GM12878 (cell line): ENCODE measurements around the gene TCERG1L. TPM values are rescaled to one million over a fixed set of nuclear protein-coding genes. Genes with fewer than 3 reads are reported as not detected.

Experiments
- ATAC-seq: fragments of 200-7000 bp; cut with Tn5 transposase; 3 replicates; pipeline ENCODE4 v1.9.1; 2020; ENCODE audit warnings: mild to moderate bottlenecking, moderate library complexity
- BruUV-seq: library from RNA; stranded (reverse); fragments of 400-500 nt; replicated peaks from 2 replicates; lab custom pipeline; 2021; lab: Mats Ljungman, UMichigan
- CTCF ChIA-PET: fragments of 300-600 bp; sonication (Branson Sonifier 250); formaldehyde crosslinking; extraction: SDS; loops from one replicate; lab custom pipeline; 2021; ENCODE audit warnings: inconsistent platforms; lab: Yijun Ruan, JAX
- POLR2A ChIA-PET: fragments of 350-600 bp; formaldehyde crosslinking; extraction: SDS; loops from one replicate; lab custom pipeline; 2021; ENCODE audit warnings: inconsistent platforms; lab: Charles Lee
- RAD21 ChIA-PET: fragments of 300-600 bp; sonication (Branson Sonifier 250); formaldehyde crosslinking; loops from one replicate; lab custom pipeline; 2023; ENCODE audit warnings: antibody characterized with exemption; ENCODE audit not compliant: unreplicated experiment; lab: Charles Lee
- SMC1A ChIA-PET: fragments of 300-600 bp; sonication (Branson Sonifier 250); formaldehyde crosslinking; loops from one replicate; lab custom pipeline; 2023; ENCODE audit not compliant: unreplicated experiment, uncharacterized antibody; lab: Charles Lee
- DNase-seq: peaks from one replicate; pipeline ENCODE4 v3.0.0-alpha.2; 2011; ENCODE audit warnings: low read depth, low spot score
- FAIRE-seq: peaks from 3 replicates; lab custom pipeline; 2011; peaks lifted over from hg19 to GRCh38; lab: Jason Lieb, UNC
- H2AFZ ChIP-seq: 2 replicates; pipeline ENCODE4 v1.6.0; 2011; ENCODE audit warnings: low read depth, low read length, control low read depth; ENCODE audit not compliant: control insufficient read depth
- H3K27ac ChIP-seq: 2 replicates; pipeline ENCODE4 v1.5.1; 2011; ENCODE audit warnings: control low read depth; ENCODE audit not compliant: control insufficient read depth, insufficient read depth
- H3K27me3 ChIP-seq, 2 experiments: replicated peaks in 1 of 2; 2 replicates each; pipeline versions ENCODE4 v1.6.0 to v1.6.1; 2011; ENCODE audit warnings: low read length in 1 of 2; ENCODE audit not compliant: control insufficient read depth in 2 of 2, insufficient read depth in 2 of 2
- H3K36me3 ChIP-seq, 2 experiments: 2 replicates each; pipeline ENCODE4 v1.5.1; 2011; ENCODE audit warnings: low read length in 1 of 2; ENCODE audit not compliant: control insufficient read depth in 2 of 2, insufficient read depth in 2 of 2
- H3K4me1 ChIP-seq: 2 replicates; pipeline ENCODE4 v1.6.1; 2011; ENCODE audit warnings: mild to moderate bottlenecking, low read length, moderate library complexity, mixed read lengths; ENCODE audit not compliant: control insufficient read depth, insufficient read depth
- H3K4me2 ChIP-seq: 2 replicates; pipeline ENCODE4 v1.6.0; 2011; ENCODE audit warnings: control low read depth; ENCODE audit not compliant: control insufficient read depth, insufficient read depth
- H3K4me3 ChIP-seq: fragments of 200-600 bp; sonication (generic); 2 replicates; pipeline ENCODE4 v1.5.1; 2016
- H3K79me2 ChIP-seq: 2 replicates; pipeline ENCODE4 v1.6.0; 2011; ENCODE audit warnings: low read length; ENCODE audit not compliant: control insufficient read depth, insufficient read depth
- H3K9ac ChIP-seq: 2 replicates; pipeline ENCODE4 v1.8.0; 2011; ENCODE audit warnings: low read length, control low read depth, mixed read lengths; ENCODE audit not compliant: control insufficient read depth, insufficient read depth
- H3K9me3 ChIP-seq: replicated peaks from 3 replicates; pipeline ENCODE4 v1.5.1; 2011; ENCODE audit warnings: mild to moderate bottlenecking, low read length; ENCODE audit not compliant: control insufficient read depth, insufficient read depth
- H4K20me1 ChIP-seq: 2 replicates; pipeline ENCODE4 v1.6.0; 2011; ENCODE audit not compliant: control insufficient read depth, insufficient read depth
- NFYA ChIP-seq: IDR thresholded peaks from 2 replicates; pipeline ENCODE4 v1.6.1; 2011; ENCODE audit warnings: low read depth, mild to moderate bottlenecking, low read length, improper control_type of control experiment, borderline replicate concordance
- PAX5 ChIP-seq: IDR thresholded peaks from 2 replicates; pipeline ENCODE4 v1.6.1; 2011; ENCODE audit warnings: low read depth, low read length, borderline replicate concordance
- PAX8 ChIP-seq: fragments of 450-650 bp; IDR thresholded peaks from 2 replicates; pipeline ENCODE4 v1.6.1; 2017; ENCODE audit warnings: mild to moderate bottlenecking, moderate library complexity
- SRF ChIP-seq, 2 experiments: IDR thresholded peaks; 2 replicates each; pipeline ENCODE4 v1.6.1; 2011; ENCODE audit warnings: low read depth in 2 of 2, low read length in 2 of 2, mild to moderate bottlenecking in 1 of 2, moderate library complexity in 1 of 2
- SUZ12 ChIP-seq: fragments of 200-600 bp; sonication (generic); IDR thresholded peaks from one replicate; pipeline ENCODE4 v1.6.1; 2018; ENCODE audit warnings: antibody characterized with exemption, mild to moderate bottlenecking; ENCODE audit not compliant: unreplicated experiment
- WGBS: methylation state at CpG from one replicate; pipeline ENCODE4 v1.1.6; 2016; ENCODE audit warnings: low lambda C conversion rate; ENCODE audit not compliant: insufficient replicate concordance, insufficient coverage; ENCODE audit errors: missing lambda C conversion rate; 5-methylcytosine and 5-hydroxymethylcytosine counted together
- in situ Hi-C: fragments of 300-500 bp; cut with MboI; formaldehyde crosslinking; loops from 9 replicates; pipeline ENCODE4 v1.14.3; 2018; ENCODE audit warnings: mixed read lengths
- intact Hi-C: fragments of 100-400 bp; cut with micrococcal nuclease; formaldehyde crosslinking; loops from one replicate; pipeline ENCODE4 v1.14.2; 2022; ENCODE audit not compliant: unreplicated experiment
- polyA plus RNA-seq, 11 experiments: library from polyadenylated mRNA; depleted of rRNA in 4 of 11; unstranded in 6 of 11; stranded (reverse) in 5 of 11; fragments of >200 nt; fragmentation: Nextera tagmentation in 4 of 11; fragmentation: Illumina TruSeq in 1 of 11; extraction: Ambion mirVana in 4 of 11; extraction: Trizol in 1 of 11; gene quantifications; 1 replicate in 1 of 11; 2 replicates in 10 of 11; pipeline versions ENCODE4 v1.2.1 to v1.2.3, GENCODE V29; 2011 to 2016; ENCODE audit warnings: inconsistent platforms in 2 of 11, missing spikeins in 2 of 11, low read depth in 1 of 11
- total RNA-seq, 4 experiments: library from RNA; depleted of rRNA in 3 of 4; stranded (reverse); fragments of >200 nt in 3 of 4; fragmentation: Illumina TruSeq in 1 of 4; extraction: Trizol in 1 of 4; gene quantifications; 2 replicates each; pipeline versions ENCODE4 v1.2.1 to v1.2.3, GENCODE V29; 2013 to 2021
- TF ChIP-seq, protein P1 (sequence below): fragments of 450-650 bp; IDR thresholded peaks from 2 replicates; pipeline ENCODE4 v1.6.1; 2017; ENCODE audit warnings: borderline replicate concordance

The TCERG1L gene
- total and polyA plus RNA-seq, 10 of the 15 experiments (the other 5 are each of a cell fraction or from before 2014, with no cell fraction given) = not detected

- in situ Hi-C loops = no loop called here
- no peak overlapping the region for H2AFZ ChIP-seq
- ATAC-seq (no peak), DNase-seq (no peak), FAIRE-seq (no peak)
- H3K79me2 ChIP-seq = no peaks in the 10 kb centered on the region
- H4K20me1 ChIP-seq = no peaks in the 10 kb centered on the region
- no peak overlapping the region for H3K27ac ChIP-seq
- ChIA-PET SMC1A (no interaction called here), RAD21 (no interaction called here), CTCF (no interaction called here), POLR2A (no interaction called here)
- H3K27me3 ChIP-seq = no peaks in the 10 kb centered on the region
- no peak for TF ChIP-seq SUZ12
- no peak for TF ChIP-seq PAX5
- no peak for TF ChIP-seq PAX8
- no peak for TF ChIP-seq SRF (IDR thresholded peaks at IDR 0.05; ENCODE audit: low read depth in 2 of 2, low read length in 2 of 2)
- no peak for TF ChIP-seq NFYA
- TF ChIP-seq, protein P1, sequence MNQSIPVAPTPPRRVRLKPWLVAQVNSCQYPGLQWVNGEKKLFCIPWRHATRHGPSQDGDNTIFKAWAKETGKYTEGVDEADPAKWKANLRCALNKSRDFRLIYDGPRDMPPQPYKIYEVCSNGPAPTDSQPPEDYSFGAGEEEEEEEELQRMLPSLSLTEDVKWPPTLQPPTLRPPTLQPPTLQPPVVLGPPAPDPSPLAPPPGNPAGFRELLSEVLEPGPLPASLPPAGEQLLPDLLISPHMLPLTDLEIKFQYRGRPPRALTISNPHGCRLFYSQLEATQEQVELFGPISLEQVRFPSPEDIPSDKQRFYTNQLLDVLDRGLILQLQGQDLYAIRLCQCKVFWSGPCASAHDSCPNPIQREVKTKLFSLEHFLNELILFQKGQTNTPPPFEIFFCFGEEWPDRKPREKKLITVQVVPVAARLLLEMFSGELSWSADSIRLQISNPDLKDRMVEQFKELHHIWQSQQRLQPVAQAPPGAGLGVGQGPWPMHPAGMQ = no peak
- no peaks in the 10 kb centered on the region for H3K36me3 ChIP-seq
- H3K4me2 ChIP-seq = no peak overlapping the region
- no peak overlapping the region for H3K9ac ChIP-seq
- no peak overlapping the region for H3K4me3 ChIP-seq
- H3K4me1 ChIP-seq = no peaks in the 10 kb centered on the region
- no peaks in the 10 kb centered on the region; the same call in 2 of the 3 replicates for H3K9me3 ChIP-seq
- intact Hi-C loops = no loop called here
- WGBS = 31% methylated on average over 9 of the region's 9 CpGs
- BruUV-seq = no TSS peak
Measured at GRCh38 chr10:131205556-131205955, 106.0 kb downstream of the TCERG1L start.
